Esophagus muscularis mucosa (tissue), 3 donors: ENCODE results near the gene FAAH.

Experiments used
- POLR2A ChIP-seq: fragments of 450-650 bp; IDR thresholded peaks from one replicate; pipeline ENCODE4 v1.6.1; 2017; ENCODE audit warnings: antibody characterized with exemption, moderate library complexity, mild to moderate bottlenecking, low read depth
- POLR2AphosphoS5 ChIP-seq, 2 donors: sonication (generic); formaldehyde crosslinking; IDR thresholded peaks; one replicate each; pipeline ENCODE4 v1.6.1; 2017; ENCODE audit warnings: antibody characterized with exemption in 2 of 2
- TF ChIP-seq, protein P1 (sequence below), 3 experiments: fragments of 200-600 bp in 2 of 3; fragments of 450-650 bp in 1 of 3; sonication (generic) in 2 of 3; IDR thresholded peaks; one replicate each; pipeline ENCODE4 v1.5.1; 2017 to 2019; ENCODE audit warnings: antibody characterized with exemption in 3 of 3, mild to moderate bottlenecking in 2 of 3, moderate library complexity in 1 of 3

DNA sequence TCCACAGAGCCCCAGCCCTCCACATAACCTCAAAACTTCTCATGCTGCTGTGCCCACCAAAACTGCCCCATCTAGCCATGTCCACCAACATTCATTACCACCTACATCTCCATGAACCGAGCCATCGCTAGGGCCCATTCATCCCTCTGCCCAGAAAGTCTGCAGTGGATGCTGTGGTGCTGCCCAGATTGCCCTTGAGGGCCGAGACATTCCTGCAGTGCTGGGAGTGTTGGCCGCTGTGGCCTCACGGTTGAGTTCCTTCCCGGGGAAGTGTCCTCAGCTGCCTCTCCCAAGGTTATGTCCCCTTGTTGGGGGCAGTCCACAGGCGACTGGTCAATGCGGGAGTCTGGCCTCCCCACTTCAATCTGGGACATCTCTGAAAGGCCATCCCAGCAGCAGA is 65.2 kb downstream of the FAAH start:
- TF ChIP-seq, protein P1, sequence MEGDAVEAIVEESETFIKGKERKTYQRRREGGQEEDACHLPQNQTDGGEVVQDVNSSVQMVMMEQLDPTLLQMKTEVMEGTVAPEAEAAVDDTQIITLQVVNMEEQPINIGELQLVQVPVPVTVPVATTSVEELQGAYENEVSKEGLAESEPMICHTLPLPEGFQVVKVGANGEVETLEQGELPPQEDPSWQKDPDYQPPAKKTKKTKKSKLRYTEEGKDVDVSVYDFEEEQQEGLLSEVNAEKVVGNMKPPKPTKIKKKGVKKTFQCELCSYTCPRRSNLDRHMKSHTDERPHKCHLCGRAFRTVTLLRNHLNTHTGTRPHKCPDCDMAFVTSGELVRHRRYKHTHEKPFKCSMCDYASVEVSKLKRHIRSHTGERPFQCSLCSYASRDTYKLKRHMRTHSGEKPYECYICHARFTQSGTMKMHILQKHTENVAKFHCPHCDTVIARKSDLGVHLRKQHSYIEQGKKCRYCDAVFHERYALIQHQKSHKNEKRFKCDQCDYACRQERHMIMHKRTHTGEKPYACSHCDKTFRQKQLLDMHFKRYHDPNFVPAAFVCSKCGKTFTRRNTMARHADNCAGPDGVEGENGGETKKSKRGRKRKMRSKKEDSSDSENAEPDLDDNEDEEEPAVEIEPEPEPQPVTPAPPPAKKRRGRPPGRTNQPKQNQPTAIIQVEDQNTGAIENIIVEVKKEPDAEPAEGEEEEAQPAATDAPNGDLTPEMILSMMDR (IDR thresholded peaks at IDR 0.05), result no peak
- TF ChIP-seq POLR2AphosphoS5 (IDR thresholded peaks at IDR 0.05), result no peak
- TF ChIP-seq POLR2A, result no peak
